Choroid plexus epithelial cell (primary cell): ENCODE data around the gene OR2AJ1.

Source experiments
- DNase-seq: peaks from one replicate; pipeline ENCODE4 v3.0.0-alpha.2; 2010; ENCODE audit warnings: low read depth
- H3K4me3 ChIP-seq: 2 replicates; pipeline ENCODE4 v1.5.1; 2011; ENCODE audit warnings: low read depth, mild to moderate bottlenecking, control low read depth, low read length, moderate library complexity
- CTCF ChIP-seq: conservative IDR thresholded peaks from 2 replicates; pipeline ENCODE4 v1.5.1; 2011; ENCODE audit warnings: low read depth, mild to moderate bottlenecking, control low read depth, inconsistent platforms, low read length, moderate library complexity

OR2AJ1 gene

GRCh38 chr1:247919952-247920351 lies 4.7 kb upstream of the OR2AJ1 start, which contains the start of gene OR2T8:
TSS of gene OR2T8 (plus strand) at chr1:247920252. CDS start at chr1:247921018, 766 bp downstream.
- TF ChIP-seq CTCF, result no peak
- DNase-seq, result no peak
- no peak within 1 kb of the TSS for H3K4me3 ChIP-seq

GRCh38 chr1:247923941-247924340 lies 748 bp upstream of the OR2AJ1 start:
- H3K4me3 ChIP-seq, result no peak overlapping the region
- DNase-seq, result no peak
- TF ChIP-seq CTCF, result no peak

- no peak overlapping the region for H3K4me3 ChIP-seq
- DNase-seq, result no peak
- TF ChIP-seq CTCF, result no peak
Observed at GRCh38 chr1:247933989-247934388, 9.3 kb downstream of the OR2AJ1 start.

- H3K4me3 ChIP-seq, result no peak overlapping the region
- no peak for DNase-seq
- TF ChIP-seq CTCF, result no peak
Observed at GRCh38 chr1:247935781-247936180, 11.1 kb downstream of the OR2AJ1 start.

- H3K4me3 ChIP-seq, result no peak overlapping the region
- TF ChIP-seq CTCF, result no peak
- DNase-seq, result no peak
Observed at GRCh38 chr1:247936415-247936814, 11.7 kb downstream of the OR2AJ1 start.

GRCh38 chr1:247936965-247937734 lies 12.5 kb downstream of the OR2AJ1 start:
- peak; percentile 12 for DNase-seq
- peak; percentile 34 for TF ChIP-seq CTCF
- H3K4me3 ChIP-seq, result peak overlapping the region; percentile 13

GRCh38 chr1:247942624-247943023 lies 17.9 kb downstream of the OR2AJ1 start:
- no peak for TF ChIP-seq CTCF
- no peak for DNase-seq
- H3K4me3 ChIP-seq, result no peak overlapping the region
